HG02852 (cell line): Measurements from ENCODE around the gene VASN.
"Not testable (repeated sequence)": the region's sequence is repeated elsewhere in the genome, so short reads cannot be mapped to it uniquely, and the experiment has no call there.

Experiments
- ATAC-seq: cut with Tn5 transposase; IDR thresholded peaks from one replicate; pipeline ENCODE4 v1.9.1; 2021; ENCODE audit warnings: mild to moderate bottlenecking, moderate library complexity; ENCODE audit not compliant: unreplicated experiment

VASN gene

DNA sequence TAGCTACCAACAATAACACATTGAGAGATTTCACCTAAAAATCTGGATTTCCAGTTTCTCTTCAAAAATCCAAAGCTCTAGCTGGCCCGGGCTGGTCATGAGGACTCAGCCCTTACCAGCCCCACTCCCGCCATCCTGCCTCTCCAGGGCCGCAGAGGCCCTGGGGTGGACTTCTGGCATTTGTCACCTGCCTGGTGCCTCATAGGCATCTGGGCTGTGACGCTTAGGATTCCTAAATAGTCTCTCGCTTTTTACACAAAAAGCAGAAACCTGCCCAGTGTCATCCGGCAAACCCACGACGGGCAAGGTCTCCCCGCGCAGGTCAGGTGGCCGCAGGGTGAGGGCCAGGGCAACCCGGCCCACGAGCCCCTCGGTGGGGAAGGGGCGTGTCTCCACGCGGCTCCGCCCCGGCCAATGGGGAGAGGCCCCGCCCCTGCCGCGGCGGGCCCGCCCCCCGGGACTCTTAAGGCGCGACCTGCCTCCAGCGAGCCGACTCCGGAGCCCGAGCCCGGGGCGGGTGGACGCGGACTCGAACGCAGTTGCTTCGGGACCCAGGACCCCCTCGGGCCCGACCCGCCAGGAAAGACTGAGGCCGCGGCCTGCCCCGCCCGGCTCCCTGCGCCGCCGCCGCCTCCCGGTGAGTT, at the start of gene VASN:
TSS of gene VASN (plus strand) at position 492 of the 644 bp plus-strand sequence. CDS start 9,030 bp downstream, outside the sequence.
- peak; percentile 64 for ATAC-seq

DNA sequence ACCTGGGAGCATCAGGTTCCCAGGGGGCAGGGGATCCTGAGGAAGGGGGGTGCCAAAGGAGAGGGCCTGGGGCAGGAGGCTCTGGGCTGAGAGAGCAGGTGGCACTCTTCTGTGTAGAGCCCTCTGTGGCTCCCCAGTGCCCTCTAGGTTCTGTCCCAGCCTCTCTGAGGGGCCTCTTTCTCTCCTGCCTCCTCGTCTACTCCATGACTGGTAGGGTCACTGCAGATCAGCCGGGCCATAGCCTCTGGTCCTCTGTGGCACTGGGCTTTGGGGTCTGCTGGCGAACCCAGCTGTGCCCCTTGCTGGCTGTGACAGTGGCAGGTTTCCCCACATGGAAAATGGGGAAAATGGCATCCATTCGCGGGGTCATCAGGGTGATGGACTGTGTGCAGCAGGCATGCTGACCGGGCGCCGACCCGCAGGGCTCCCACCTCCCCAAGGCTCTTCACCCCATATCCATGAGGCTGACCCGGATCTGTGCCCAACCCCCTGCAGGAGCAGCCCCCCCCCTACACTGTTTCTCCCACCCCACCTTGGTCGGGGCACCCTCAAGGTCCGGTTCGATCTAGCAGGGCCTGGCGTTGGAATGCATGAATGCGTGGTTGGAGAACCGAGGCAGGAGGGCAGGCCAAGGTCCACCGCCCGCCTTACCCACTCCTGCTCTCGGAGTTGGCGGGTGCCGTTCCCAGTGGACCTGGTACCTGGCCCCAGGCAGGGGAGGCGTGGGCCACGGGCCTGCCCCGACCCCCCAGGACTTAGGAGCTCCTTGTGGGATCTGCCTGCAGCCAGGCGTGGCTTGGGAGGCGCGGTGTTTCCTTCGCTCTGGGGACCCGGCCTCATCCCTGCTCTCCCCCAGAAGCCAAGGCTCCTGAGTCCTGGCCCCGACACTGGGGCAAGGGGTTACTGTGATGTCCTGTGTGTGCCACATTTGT, 49.3 kb upstream of the VASN start:
- ATAC-seq, result no peak

DNA sequence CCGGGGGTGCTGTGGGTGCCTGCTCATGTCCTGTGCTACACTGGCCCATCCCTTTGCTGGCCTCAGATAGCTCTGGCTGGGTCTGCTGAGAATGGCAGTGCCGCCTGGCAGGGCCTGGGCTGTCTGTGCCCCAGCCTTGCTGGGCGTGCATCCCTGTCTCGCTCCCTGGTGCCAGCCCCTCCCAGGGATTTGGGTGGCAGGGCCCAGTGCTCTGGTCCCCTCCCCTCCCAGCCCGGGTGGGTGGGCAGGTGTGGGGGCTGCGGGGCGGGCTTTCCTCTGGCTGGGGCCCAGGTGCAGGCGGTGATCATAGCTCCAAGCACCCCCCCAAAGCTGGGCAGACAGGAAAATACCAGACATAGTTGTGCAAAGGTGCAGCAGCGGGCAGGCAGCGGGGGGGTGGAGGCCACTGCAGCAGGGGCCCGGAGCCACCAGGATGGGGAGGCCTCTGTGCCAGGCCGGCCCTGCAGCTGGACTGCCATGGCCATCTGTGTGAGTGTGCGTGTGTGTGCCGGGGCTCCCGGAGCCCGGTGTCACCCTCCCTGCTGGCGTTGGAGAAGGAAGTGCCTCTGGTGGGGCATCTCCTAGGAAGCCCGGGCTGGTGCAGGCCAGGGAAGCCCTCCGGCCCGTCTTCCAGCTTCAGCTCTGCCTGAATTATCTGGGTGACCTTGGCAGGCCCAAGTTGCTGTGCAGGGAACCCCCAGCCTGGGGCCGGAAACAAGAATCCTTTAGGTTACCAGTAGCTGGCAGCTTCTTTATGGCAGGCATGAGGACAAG, 48.4 kb upstream of the VASN start:
- no peak for ATAC-seq

DNA sequence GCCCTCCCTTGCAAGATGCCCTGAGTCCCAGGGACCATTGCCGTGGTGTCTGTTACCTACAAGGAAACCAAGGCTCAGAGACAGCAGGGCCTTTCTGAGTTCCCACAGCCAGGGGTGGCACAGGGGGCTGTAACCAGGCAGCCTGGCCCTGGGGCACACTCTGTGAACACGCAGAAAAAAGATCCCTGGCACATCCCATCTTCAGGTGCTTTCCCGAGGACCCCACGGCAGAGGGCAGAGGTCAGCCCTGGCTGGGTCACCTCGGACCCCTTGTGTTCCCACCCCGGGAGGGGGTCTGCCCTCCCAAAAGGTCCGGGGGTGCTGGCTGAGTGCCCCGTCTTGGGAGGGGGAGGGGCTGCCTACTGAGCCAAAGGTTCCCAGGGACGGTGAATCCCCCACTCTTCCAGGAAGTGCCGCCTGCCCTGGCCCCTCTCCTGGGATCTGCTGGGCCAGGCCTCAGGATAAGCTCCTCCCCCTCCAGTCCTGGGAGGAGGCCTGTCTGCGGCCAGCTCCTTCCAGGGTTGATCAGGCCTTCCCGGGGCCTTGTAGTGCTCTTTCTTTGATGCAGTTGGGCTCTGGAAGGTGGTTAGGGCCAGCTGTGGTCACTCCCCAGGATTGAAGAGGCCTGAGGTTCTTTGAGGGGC, 47.7 kb upstream of the VASN start:
- no peak for ATAC-seq

DNA sequence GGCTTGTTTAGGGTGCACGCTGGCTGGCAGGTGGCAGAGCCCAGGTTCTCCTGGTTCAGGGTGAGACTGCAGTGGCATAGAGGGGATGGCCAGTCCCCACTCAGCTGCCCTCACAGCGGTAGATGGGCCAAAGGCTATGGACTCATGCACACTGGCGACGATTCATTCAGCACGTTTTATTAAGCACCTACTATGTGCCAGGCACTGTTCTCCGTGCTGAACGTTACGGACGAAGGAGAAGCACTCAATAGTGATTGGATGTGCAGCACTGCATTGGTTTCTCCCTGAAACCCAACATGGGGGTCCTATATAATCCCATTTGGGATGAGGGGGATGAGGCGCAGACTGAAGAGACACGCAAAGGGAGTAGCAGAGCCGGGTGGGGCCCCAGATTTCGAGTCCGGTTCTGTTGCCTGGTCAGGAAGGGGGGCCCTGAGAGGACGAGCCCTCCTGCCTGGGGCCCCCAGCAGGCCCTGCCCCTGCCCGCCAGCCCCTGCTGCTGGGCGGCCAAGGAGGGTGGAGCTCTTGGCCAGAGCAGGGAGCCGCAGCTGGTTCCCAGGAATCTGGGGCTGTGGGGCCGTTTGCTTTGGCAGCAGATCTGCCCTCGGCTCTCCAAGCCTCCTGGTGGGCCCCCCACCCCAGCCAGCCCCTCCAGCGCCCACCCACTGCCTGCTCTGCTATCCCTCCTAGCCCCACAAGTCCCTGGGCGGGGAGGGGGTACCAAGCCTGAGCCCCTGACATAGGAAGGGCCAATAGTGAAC, 47.0 kb upstream of the VASN start:
- ATAC-seq, result no peak

DNA sequence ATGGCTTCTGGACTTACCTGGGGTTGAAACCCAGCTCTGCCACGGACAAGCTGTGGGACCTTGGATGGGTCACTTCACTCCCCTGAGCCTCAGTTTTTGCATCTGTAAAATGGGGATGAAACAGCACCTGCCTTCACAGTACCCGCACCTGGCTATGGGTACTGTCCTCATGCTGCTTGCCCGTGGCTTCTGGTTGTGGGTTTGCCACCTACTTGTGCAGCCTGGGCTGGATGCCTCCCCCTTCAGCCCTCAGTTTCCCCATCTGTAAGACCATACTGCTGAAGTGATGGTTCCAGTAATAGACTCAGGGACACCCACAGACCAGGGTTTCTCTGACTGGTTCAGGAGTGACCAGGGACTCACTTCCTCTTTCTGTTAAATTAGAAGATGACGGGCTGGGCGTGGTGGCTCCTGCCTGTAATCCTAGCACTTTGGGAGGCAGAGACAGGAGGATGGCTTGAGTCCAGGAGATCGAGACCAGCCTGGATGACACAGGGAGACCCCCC, 46.3 kb upstream of the VASN start:
- no peak for ATAC-seq

DNA sequence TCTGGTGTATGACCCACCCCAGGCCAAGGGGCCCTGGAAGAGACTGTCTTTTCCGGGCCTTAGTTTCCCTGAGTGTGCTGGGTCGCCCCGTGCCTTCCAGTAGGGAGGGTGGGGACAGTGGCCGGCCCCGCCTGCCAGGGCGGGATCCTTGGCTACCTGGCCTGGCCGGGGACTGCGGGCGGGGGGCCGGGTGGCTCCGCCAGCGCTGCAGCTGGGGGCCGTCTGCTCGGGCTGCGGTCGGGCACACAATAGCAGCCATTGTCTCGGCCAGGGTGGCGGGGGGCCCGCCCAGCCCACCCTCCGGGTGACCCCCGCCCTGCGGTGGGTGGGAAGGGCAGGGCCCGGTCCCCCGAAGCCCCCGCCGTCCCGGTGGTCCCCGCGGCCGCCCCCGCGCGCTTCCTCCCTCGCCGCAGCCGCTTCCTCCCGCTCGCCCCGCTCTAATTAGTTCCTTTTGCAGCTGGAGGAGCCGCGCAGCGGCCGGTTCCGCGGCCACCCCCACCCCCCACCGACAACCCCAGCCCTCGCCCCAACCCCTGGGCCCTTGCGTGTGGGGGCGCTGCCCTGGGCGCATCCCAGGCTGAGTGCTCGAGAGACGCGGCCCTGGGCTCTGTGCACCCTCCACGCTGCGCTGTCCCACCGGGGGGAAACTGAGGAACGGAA, 44.1 kb upstream of the VASN start:
- ATAC-seq, result no peak

DNA sequence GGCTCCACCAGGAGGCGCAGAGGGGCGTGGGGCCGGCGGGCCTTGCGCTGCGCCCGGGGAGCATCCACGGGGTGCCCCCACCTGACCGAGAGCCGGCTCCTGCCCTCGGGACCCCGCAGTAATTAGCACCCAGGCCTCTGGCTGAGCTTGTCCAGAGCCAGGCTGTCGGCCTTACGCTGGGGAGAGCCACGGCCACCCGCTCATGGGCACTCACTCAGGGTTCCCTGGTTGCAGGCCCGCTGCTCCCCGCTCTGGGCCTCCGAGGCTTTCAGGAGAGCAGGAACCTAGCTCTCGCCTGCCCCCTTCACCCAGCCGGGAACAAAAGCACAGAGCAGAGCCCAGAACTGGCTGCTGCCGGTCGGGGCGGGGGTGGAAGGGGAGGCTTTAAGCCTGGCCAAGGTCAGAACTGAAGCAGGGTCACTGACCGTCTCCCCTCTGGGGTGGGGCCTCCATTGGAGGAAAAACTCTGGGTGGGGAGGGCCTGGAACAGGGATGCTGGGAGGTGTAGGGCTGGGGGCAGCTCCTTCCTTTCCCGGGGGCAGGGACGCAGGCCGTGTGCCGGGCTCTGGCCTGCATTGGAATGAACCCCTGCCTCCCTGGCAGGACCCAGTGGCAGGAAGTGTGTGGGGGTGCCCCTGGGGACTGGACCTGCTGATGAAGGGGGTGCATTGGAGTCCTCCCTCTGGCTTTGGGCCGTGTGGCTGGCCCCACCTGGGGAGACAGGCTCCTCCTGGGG, 43.4 kb upstream of the VASN start:
- ATAC-seq, result no peak

DNA sequence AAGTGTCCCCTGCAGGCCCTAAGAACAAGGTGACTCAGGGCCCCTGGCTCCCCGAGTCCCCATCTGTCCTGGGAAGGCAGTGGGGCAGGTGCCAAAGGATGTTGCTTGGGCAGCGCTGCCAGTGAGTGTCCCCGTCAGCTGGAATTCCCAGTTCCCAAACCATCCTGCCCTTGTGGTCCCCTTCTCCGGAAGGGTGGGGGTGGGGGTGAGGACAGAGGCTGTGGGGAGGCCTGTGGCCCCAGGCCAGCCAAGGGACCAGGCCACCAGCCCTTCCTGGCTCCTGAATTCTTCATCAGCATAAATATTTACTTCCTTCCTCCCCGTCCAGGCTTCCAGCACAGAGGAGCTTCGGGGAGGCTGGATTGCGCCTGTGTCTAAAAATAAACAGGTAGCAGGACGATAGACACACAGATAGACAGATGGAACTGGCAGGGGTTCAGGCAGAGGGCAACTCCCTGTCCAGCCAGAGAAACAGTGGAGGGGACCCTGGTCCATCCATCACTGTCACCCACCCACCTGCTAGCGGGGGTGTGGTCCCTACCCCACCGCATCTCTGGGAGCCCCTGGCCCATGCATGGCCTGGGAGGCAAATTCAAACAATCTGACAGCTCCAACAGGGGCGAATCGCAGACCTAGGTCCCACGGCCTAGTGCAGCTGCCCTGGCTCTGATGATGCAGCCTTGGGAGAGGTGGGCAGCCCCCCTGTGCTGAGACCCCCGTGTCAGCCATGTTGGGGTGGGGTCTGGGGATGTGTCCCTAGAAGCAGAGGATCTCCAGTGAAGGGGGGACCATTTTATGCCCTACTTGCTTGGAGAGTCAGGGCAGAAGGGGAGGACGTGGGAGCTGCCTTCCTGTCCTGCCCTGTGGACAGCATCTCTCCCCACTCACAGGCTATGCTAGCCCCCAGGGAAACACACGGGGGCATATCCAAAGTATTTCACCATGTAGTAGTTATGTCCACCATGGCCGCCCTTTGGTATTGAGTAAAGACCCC, 42.6 kb upstream of the VASN start:
- no peak for ATAC-seq

DNA sequence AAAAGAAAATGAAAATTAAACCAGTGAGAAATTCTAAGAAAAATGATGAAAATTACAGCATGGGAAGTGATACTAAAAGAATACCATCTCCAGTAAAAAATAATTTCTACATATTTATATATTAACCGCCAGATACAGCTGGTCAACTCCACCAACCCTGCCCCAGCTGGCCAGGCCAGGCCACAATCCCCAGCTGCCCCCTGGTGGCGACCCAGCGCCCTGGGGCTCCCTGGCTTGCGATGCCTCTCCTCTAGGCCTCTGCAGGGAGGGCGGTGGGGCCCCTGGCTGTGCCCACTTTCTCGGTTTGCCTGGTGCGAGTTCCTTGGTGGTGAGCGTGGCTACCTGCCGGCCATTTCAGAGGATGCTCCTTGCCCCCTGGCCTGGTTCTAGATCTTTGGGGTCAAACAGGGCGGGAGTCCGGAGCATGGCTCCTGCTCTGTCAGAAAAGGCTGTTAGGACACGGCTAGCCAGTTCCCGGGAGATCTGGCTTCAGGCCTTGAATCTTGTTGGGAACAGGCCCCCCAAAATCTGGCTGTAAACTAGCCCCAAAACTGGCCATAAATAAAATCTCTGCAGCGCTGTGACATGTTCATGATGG, 41.3 kb upstream of the VASN start:
- ATAC-seq, result no peak

DNA sequence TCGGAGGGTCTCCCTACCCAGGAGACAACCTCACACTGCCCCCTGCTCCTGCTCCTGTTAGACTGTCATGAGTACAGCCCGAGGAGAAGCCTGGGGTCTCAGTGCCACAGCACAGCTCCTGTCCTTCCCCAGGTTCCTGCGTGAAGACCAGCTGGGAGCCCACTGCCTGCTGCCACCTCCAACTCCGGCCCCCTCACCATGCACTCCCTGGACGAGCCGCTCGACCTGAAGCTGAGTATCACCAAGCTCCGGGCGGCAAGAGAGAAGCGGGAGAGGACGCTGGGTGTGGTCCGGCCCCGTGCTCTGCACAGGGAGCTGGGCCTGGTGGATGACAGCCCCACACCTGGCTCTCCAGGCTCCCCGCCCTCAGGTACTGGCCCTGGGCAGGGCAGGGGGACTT, 39.6 kb upstream of the VASN start:
- no peak for ATAC-seq

DNA sequence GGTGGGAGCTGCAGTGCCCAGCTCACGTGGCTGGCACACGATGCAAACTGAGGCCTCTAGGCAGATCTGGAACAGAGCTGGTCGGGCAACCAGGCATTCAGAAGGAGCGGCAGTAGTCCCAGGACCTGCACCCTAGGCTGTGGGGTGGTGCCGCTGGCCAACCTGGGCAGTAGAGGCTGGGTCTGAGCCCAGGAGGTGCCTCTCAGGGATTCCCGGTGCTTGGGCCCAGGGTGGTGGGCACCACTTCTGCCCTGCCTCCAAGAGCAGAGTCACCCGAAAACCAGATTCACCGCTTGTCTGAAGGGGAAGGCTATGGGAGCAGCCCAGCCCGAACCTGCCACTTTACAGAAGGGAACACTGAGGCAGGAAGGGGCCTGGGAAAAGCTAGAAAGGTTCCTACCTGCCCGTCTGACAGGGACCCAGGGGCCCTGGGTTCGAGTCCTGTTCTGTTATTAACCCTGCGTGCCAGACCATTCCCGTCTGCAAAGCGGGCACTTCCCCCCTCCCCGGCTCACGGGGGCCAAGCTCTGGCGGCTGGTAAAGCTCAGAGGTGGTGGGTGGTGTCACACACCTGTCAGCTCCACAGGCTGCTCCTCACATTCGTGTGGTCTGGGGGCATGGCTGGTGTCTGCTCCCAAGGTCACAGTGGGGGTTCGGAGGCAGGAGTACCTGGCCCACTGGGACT, 38.9 kb upstream of the VASN start:
- no peak for ATAC-seq

DNA sequence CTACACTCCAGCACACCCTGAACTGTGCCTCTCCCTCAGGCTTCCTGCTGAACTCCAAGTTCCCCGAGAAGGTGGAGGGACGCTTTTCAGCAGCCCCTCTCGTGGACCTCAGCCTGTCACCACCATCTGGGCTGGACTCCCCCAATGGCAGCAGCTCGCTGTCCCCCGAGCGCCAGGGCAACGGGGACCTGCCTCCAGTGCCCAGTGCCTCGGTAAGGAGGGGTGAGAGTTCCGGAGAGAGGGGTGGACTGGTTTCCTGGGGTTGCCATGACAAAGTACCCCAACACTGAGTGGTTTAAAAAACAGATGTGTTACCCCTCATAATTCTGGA, 38.4 kb upstream of the VASN start:
- ATAC-seq, result no peak

DNA sequence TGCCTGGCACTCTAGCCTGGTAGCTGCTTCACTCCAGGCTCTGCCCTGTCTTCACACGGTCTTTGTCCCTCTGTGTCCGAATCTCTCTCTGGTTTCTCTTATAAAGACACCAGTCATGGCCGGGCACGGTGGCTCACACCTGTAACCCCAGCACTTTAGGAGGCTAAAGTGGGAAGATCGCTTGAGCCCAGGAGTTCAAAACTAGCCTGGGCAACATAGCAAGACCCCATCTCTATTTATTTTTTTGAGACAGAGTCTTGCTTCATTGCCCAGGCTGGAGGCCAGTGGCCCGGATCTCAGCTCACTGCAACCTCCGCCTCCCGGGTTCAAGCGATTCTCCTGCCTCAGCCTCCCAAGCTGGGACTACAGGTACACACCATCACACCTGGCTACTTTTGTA, 37.9 kb upstream of the VASN start:
- not testable (repeated sequence) for ATAC-seq

DNA sequence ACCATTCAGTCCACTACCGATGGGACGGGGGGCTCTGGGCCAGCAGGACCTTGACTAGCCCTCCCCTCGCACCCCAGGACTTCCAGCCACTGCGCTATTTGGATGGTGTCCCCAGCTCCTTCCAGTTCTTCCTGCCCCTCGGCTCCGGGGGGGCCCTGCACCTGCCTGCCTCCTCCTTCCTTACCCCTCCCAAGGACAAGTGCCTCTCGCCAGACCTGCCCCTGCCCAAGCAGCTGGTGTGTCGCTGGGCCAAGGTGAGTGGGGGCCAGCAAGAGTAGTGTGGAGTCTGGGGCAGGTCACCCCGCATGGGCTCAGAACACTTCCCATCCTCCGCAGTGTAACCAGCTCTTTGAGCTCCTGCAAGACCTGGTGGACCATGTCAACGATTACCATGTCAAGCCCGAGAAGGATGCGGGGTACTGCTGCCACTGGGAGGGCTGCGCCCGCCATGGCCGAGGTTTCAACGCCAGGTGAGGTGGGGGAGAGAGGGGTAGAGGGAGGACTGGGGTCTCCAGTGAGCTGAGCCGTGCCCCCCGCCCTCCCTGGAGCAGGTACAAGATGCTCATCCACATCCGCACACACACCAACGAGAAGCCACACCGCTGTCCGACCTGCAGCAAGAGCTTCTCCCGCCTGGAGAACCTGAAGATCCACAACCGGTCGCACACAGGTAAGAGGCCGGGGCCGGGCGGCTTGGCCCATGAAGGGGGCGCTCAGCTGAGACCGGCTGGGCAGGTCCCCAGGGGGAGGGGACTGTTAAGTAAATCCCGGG, 36.7 kb upstream of the VASN start:
- ATAC-seq, result no peak
